Gastrocnemius medialis (tissue), 4 donors: ENCODE data around the gene ADAT2. TPM values are rescaled to one million over a fixed set of nuclear protein-coding genes. Genes with fewer than 3 reads are reported as not detected.
A peak's percentile ranks its signal among the peaks of the same experiment; 100 is the strongest.

Experiments used
- ATAC-seq, 2 donors: fragments of 150-250 bp; one replicate each; pipeline ENCODE4 v1.9.1; 2016
- DNase-seq, 2 donors: peaks; one replicate each; pipeline ENCODE4 v3.0.0-alpha.2; 2019
- H3K27ac ChIP-seq, 4 donors: fragments of 200-600 bp; sonication (generic); 1 replicate in 1 of 4; 2 replicates in 3 of 4; pipeline ENCODE4 v1.5.1; 2016 to 2018; ENCODE audit warnings: mild to moderate bottlenecking in 2 of 4, moderate library complexity in 1 of 4
- H3K27me3 ChIP-seq, 3 donors: fragments of 200-600 bp; sonication (generic) in 2 of 3; 1 replicate in 1 of 3; 2 replicates in 2 of 3; pipeline versions ENCODE4 v1.5.1 to v1.6.0; 2016 to 2019; ENCODE audit warnings: mild to moderate bottlenecking in 1 of 3, moderate library complexity in 1 of 3
- H3K36me3 ChIP-seq, 2 donors: fragments of 200-600 bp; sonication (generic) in 1 of 2; one replicate each; pipeline ENCODE4 v1.5.1; 2017 to 2018
- H3K4me1 ChIP-seq, 2 donors: fragments of 200-600 bp; sonication (generic) in 1 of 2; one replicate each; pipeline ENCODE4 v1.5.1; 2016 to 2017; ENCODE audit warnings: mild to moderate bottlenecking in 2 of 2
- H3K4me3 ChIP-seq, 4 donors: fragments of 200-600 bp; sonication (generic) in 3 of 4; 1 replicate in 1 of 4; 2 replicates in 3 of 4; pipeline ENCODE4 v1.5.1; 2016 to 2019; ENCODE audit warnings: mild to moderate bottlenecking in 2 of 4
- H3K9me3 ChIP-seq, 3 donors: fragments of 200-600 bp; sonication (generic) in 2 of 3; 1 replicate in 1 of 3; 2 replicates in 2 of 3; pipeline ENCODE4 v1.5.1; 2016 to 2019
- POLR2A ChIP-seq, 2 donors: fragments of 450-650 bp; IDR thresholded peaks; one replicate each; pipeline ENCODE4 v1.6.1; 2017; ENCODE audit warnings: antibody characterized with exemption in 2 of 2, mild to moderate bottlenecking in 2 of 2, moderate library complexity in 2 of 2
- in situ Hi-C, 4 donors: fragments of 200-750 bp; cut with MboI; loops; one replicate each; pipeline versions ENCODE4 v1.15.0 to v1.8.0; 2017; ENCODE audit warnings: low sequenced_read_pairs in 4 of 4
- intact Hi-C: fragments of 100-400 bp; cut with DNase I; formaldehyde crosslinking; loops from one replicate; pipeline ENCODE4 v1.15.1; 2023; ENCODE audit warnings: low total_unique reads
- total RNA-seq, 4 donors: library from RNA; depleted of rRNA; stranded (reverse); fragments of >200 nt; gene quantifications; one replicate each; pipeline versions ENCODE4 v1.1.0 to v1.2.3, GENCODE V29; 2016
- TF ChIP-seq, protein P1 (sequence below), 5 experiments: fragments of 450-650 bp in 3 of 5; fragments of 200-600 bp in 2 of 5; sonication (generic) in 2 of 5; IDR thresholded peaks in 4 of 5; conservative IDR thresholded peaks in 1 of 5; 1 replicate in 4 of 5; 2 replicates in 1 of 5; pipeline ENCODE4 v1.5.1; 2016 to 2019; ENCODE audit warnings: antibody characterized with exemption in 5 of 5, mild to moderate bottlenecking in 3 of 5, moderate library complexity in 3 of 5

The ADAT2 gene
- total RNA-seq, 4 donors from 2014 or later: 0.16 to 4.4 (median 0.94) TPM

DNA sequence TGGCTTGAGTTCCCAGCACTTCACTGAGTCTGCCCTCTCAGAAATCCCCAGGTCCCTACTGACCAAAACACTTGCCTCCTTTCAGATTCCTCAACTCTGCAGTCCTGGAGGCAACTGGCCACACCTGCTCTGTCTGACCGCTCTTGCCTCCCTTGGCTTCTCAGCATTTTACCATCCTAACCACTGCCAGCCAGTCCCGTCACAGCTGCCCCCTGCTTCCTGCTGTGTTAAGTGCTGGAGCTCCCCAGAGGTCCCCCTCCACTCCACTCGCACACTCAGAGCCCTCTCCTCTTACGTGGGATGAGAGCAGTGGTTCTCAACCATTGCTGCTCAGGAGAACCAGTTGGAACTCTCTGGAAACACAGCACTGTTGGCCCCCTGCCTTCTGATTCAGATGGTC lies 20.5 kb downstream of the ADAT2 start:
- ATAC-seq (no peak), DNase-seq (no peak)
- H3K4me1 ChIP-seq: no peaks in the 10 kb centered on the region
- intact Hi-C loops: loop anchor here (5.0 kb wide), 2 partner anchors 738 to 953 kb away; no protein-coding TSS in a partner anchor
- in situ Hi-C loops: loop anchor here in 1 of 4 donors (10.0 kb wide), 1 partner anchor 735 kb away; no protein-coding TSS in a partner anchor
- no peak for TF ChIP-seq POLR2A (IDR thresholded peaks at IDR 0.05)
- TF ChIP-seq, protein P1, sequence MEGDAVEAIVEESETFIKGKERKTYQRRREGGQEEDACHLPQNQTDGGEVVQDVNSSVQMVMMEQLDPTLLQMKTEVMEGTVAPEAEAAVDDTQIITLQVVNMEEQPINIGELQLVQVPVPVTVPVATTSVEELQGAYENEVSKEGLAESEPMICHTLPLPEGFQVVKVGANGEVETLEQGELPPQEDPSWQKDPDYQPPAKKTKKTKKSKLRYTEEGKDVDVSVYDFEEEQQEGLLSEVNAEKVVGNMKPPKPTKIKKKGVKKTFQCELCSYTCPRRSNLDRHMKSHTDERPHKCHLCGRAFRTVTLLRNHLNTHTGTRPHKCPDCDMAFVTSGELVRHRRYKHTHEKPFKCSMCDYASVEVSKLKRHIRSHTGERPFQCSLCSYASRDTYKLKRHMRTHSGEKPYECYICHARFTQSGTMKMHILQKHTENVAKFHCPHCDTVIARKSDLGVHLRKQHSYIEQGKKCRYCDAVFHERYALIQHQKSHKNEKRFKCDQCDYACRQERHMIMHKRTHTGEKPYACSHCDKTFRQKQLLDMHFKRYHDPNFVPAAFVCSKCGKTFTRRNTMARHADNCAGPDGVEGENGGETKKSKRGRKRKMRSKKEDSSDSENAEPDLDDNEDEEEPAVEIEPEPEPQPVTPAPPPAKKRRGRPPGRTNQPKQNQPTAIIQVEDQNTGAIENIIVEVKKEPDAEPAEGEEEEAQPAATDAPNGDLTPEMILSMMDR (IDR thresholded peaks at IDR 0.05 in 4 of 5, conservative IDR thresholded peaks at IDR 0.05 in 1 of 5): no peak
- no peaks in the 10 kb centered on the region for H3K27me3 ChIP-seq
- H3K27ac ChIP-seq: no peak overlapping the region
- no peaks in the 10 kb centered on the region for H3K9me3 ChIP-seq
- no peaks in the 10 kb centered on the region for H3K36me3 ChIP-seq
- H3K4me3 ChIP-seq: no peak overlapping the region

DNA sequence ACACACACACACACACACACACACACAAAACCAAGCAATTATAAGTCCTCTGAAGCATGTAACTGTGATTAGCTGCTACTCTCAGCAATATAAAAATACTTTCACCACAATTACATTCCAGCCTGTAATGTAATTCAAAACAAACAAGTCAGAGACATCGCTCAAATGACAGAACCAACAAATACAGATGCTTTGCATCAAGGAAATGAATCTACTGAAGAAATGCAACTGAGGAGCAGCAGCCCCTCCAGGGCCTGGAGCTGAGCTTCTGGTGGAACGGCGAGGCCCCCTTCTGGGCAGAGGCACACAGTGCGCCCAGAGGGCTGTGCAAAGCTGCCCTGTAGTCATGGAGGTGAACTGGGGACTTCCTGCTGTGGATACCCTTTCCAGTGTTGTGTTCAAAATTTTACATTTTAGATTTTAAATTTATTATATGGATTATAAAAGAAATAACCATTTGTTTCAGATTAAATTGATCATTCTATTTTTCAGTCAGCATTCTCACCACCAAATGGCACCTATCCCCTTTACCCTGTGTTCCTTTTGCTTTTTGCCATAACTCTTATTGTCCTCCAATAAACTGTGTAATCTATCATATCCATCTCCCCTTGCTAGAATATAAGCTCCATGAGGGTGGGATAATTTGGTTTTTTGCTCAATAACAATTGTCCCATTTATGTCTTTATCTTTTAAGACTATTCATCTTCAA lies 23.2 kb downstream of the ADAT2 start:
- H3K36me3 ChIP-seq: no peaks in the 10 kb centered on the region
- DNase-seq: peak; percentile 10 to 31
- intact Hi-C loops (loop anchor here (5.0 kb wide), 2 partner anchors 735 to 950 kb away; no protein-coding TSS in a partner anchor), in situ Hi-C loops (loop anchor here in 1 of 4 donors (10.0 kb wide), 1 partner anchor 732 kb away; no protein-coding TSS in a partner anchor)
- H3K4me1 ChIP-seq: no peaks in the 10 kb centered on the region
- peak; percentile 30 to 56 for ATAC-seq
- no peaks in the 10 kb centered on the region for H3K27me3 ChIP-seq
- TF ChIP-seq POLR2A (IDR thresholded peaks at IDR 0.05): no peak
- TF ChIP-seq, protein P1 (IDR thresholded peaks at IDR 0.05 in 4 of 5, conservative IDR thresholded peaks at IDR 0.05 in 1 of 5): peak; percentile 43 to 86 (median 76)
- no peaks in the 10 kb centered on the region for H3K9me3 ChIP-seq
- no peak overlapping the region for H3K4me3 ChIP-seq
- H3K27ac ChIP-seq: no peak overlapping the region

DNA sequence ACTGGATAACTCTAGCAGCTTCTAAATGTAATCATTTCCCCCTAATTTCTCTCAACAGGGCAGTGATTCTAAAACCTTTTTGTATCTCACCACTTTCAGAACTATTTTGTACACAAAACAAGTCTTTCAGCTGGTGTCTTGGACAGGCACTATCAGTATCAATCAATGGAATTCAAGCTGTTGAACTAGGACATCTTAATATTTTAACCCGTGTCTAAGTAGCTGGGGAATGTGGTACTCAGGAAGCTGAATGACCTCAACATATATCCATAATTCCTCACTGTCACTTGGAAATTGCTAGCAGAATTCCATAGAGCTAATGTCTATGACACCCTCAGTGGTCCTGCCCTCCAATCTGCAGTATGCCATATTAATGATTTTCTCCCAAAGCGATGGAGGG lies 24.5 kb downstream of the ADAT2 start:
- H3K4me1 ChIP-seq: no peaks in the 10 kb centered on the region
- H3K36me3 ChIP-seq: no peaks in the 10 kb centered on the region
- ATAC-seq (no peak), DNase-seq (no peak)
- in situ Hi-C loops (loop anchor here in 1 of 4 donors (10.0 kb wide), 1 partner anchor 731 kb away; no protein-coding TSS in a partner anchor), intact Hi-C loops (loop anchor here (5.0 kb wide), 2 partner anchors 734 to 949 kb away; no protein-coding TSS in a partner anchor)
- H3K4me3 ChIP-seq: no peak overlapping the region
- no peaks in the 10 kb centered on the region for H3K27me3 ChIP-seq
- no peak for TF ChIP-seq POLR2A (IDR thresholded peaks at IDR 0.05)
- TF ChIP-seq, protein P1 (IDR thresholded peaks at IDR 0.05 in 4 of 5, conservative IDR thresholded peaks at IDR 0.05 in 1 of 5): no peak
- no peaks in the 10 kb centered on the region for H3K9me3 ChIP-seq
- H3K27ac ChIP-seq: no peak overlapping the region

DNA sequence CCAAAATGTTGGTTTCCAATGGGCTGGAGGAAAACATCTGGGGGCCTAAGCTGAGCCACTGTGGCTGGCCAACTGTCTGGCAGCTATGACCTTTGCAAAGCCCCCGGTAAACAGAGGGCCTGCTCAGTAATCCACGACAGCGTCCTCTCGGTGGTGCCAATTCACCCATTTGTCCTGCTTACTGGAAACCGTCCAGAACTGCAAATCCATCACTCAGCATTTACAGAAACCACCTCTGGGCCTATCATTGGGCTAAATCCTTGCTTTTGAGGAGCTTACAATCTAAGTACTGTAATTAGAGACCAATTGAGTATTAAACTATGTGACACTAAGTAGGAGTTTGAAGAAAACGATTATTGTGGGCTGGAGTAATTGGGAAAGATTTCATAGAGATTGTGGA lies 31.0 kb downstream of the ADAT2 start:
- DNase-seq: no peak
- in situ Hi-C loops: loop anchor here in 2 of 4 donors (10.0 to 25.0 kb wide), 3 partner anchors 732 to 932 kb away; no protein-coding TSS in a partner anchor
- Histone ChIP-seq H3K27me3 (no peaks in the 10 kb centered on the region), H3K4me3 (no peak overlapping the region), H3K27ac (no peak overlapping the region), H3K36me3 (no peaks in the 10 kb centered on the region), H3K4me1 (no peaks in the 10 kb centered on the region), H3K9me3 (no peaks in the 10 kb centered on the region)
- intact Hi-C loops: no loop called here
- no peak for ATAC-seq
- TF ChIP-seq, protein P1 (IDR thresholded peaks at IDR 0.05 in 4 of 5, conservative IDR thresholded peaks at IDR 0.05 in 1 of 5): no peak
- TF ChIP-seq POLR2A (IDR thresholded peaks at IDR 0.05): no peak
